ENCODE measurements around the gene PTMS.

PTMS gene

GRCh38 chr12:6750506-6750905 lies 15.7 kb upstream of the PTMS start:
- DNase-seq (ENCODE audit: insufficient read length, low spot score), result no peak
- no peak for FAIRE-seq
- TF ChIP-seq POU2F2 (IDR thresholded peaks at IDR 0.05; ENCODE audit: low read depth, low read length) (no peak), SPI1 (IDR thresholded peaks at IDR 0.05; ENCODE audit: low read depth, low read length) (no peak), POLR2AphosphoS5 (IDR thresholded peaks at IDR 0.05; ENCODE audit: low read depth, low read length) (no peak), POLR2A (IDR thresholded peaks at IDR 0.05; ENCODE audit: low read depth, low read length) (no peak), PAX5 (IDR thresholded peaks at IDR 0.05; ENCODE audit: insufficient read depth, low read length, severe bottlenecking) (no peak), TAF1 (IDR thresholded peaks at IDR 0.05; ENCODE audit: low read depth, low read length) (no peak)

- DNase-seq (ENCODE audit: insufficient read length, low spot score) (no peak), FAIRE-seq (peak; percentile 9)
- TF ChIP-seq PAX5 (IDR thresholded peaks at IDR 0.05; ENCODE audit: insufficient read depth, low read length, severe bottlenecking) (no peak), TAF1 (IDR thresholded peaks at IDR 0.05; ENCODE audit: low read depth, low read length) (no peak), POLR2AphosphoS5 (IDR thresholded peaks at IDR 0.05; ENCODE audit: low read depth, low read length) (no peak), POLR2A (IDR thresholded peaks at IDR 0.05; ENCODE audit: low read depth, low read length) (no peak), SPI1 (IDR thresholded peaks at IDR 0.05; ENCODE audit: low read depth, low read length) (no peak), POU2F2 (IDR thresholded peaks at IDR 0.05; ENCODE audit: low read depth, low read length) (no peak)
Measured at GRCh38 chr12:6751767-6752166, 14.4 kb upstream of the PTMS start.

GRCh38 chr12:6752167-6752920 lies 13.8 kb upstream of the PTMS start:
- TF ChIP-seq SPI1 (IDR thresholded peaks at IDR 0.05; ENCODE audit: low read depth, low read length) (no peak), TAF1 (IDR thresholded peaks at IDR 0.05; ENCODE audit: low read depth, low read length) (no peak), POLR2AphosphoS5 (IDR thresholded peaks at IDR 0.05; ENCODE audit: low read depth, low read length) (no peak), PAX5 (IDR thresholded peaks at IDR 0.05; ENCODE audit: insufficient read depth, low read length, severe bottlenecking) (no peak), POLR2A (IDR thresholded peaks at IDR 0.05; ENCODE audit: low read depth, low read length) (no peak), POU2F2 (IDR thresholded peaks at IDR 0.05; ENCODE audit: low read depth, low read length) (no peak)
- peak; percentile 66 for FAIRE-seq
- no peak for DNase-seq (ENCODE audit: insufficient read length, low spot score)

GRCh38 chr12:6752921-6753771 lies 13.0 kb upstream of the PTMS start, which contains the start of gene MLF2:
Gene MLF2, minus strand, starts transcription at chr12:6753141. Its CDS starts 807 bp downstream, at chr12:6752334.
- DNase-seq (ENCODE audit: insufficient read length, low spot score) (peak; percentile 99), FAIRE-seq (peak; percentile 97)
- TF ChIP-seq POU2F2 (IDR thresholded peaks at IDR 0.05; ENCODE audit: low read depth, low read length), result 0 out of 2 replicates have a peak, but pooled peaks have one; percentile 62
- peak; percentile 40; the same call in 1 of the 2 replicates for TF ChIP-seq TAF1 (IDR thresholded peaks at IDR 0.05; ENCODE audit: low read depth, low read length)
- peak; percentile 72 for TF ChIP-seq POLR2A (IDR thresholded peaks at IDR 0.05; ENCODE audit: low read depth, low read length)
- 0 out of 2 replicates have a peak, but pooled peaks have one; percentile 5 for TF ChIP-seq SPI1 (IDR thresholded peaks at IDR 0.05; ENCODE audit: low read depth, low read length)
- no peak for TF ChIP-seq PAX5 (IDR thresholded peaks at IDR 0.05; ENCODE audit: insufficient read depth, low read length, severe bottlenecking)
- peak; percentile 73; the same call in 1 of the 2 replicates for TF ChIP-seq POLR2AphosphoS5 (IDR thresholded peaks at IDR 0.05; ENCODE audit: low read depth, low read length)

GRCh38 chr12:6753772-6754356 lies 12.3 kb upstream of the PTMS start:
- FAIRE-seq, result no peak
- no peak for TF ChIP-seq SPI1 (IDR thresholded peaks at IDR 0.05; ENCODE audit: low read depth, low read length)
- peak; percentile 6 for TF ChIP-seq PAX5 (IDR thresholded peaks at IDR 0.05; ENCODE audit: insufficient read depth, low read length, severe bottlenecking)
- no peak for DNase-seq (ENCODE audit: insufficient read length, low spot score)

- FAIRE-seq (no peak), DNase-seq (ENCODE audit: insufficient read length, low spot score) (no peak)
- TF ChIP-seq PAX5 (IDR thresholded peaks at IDR 0.05; ENCODE audit: insufficient read depth, low read length, severe bottlenecking) (no peak), POLR2AphosphoS5 (IDR thresholded peaks at IDR 0.05; ENCODE audit: low read depth, low read length) (no peak), POU2F2 (IDR thresholded peaks at IDR 0.05; ENCODE audit: low read depth, low read length) (no peak), TAF1 (IDR thresholded peaks at IDR 0.05; ENCODE audit: low read depth, low read length) (no peak), POLR2A (IDR thresholded peaks at IDR 0.05; ENCODE audit: low read depth, low read length) (no peak), SPI1 (IDR thresholded peaks at IDR 0.05; ENCODE audit: low read depth, low read length) (no peak)
Measured at GRCh38 chr12:6754411-6754810, 11.8 kb upstream of the PTMS start.

- TF ChIP-seq PAX5 (IDR thresholded peaks at IDR 0.05; ENCODE audit: insufficient read depth, low read length, severe bottlenecking) (no peak), TAF1 (IDR thresholded peaks at IDR 0.05; ENCODE audit: low read depth, low read length) (no peak), POU2F2 (IDR thresholded peaks at IDR 0.05; ENCODE audit: low read depth, low read length) (no peak), POLR2AphosphoS5 (IDR thresholded peaks at IDR 0.05; ENCODE audit: low read depth, low read length) (no peak), SPI1 (IDR thresholded peaks at IDR 0.05; ENCODE audit: low read depth, low read length) (no peak), POLR2A (IDR thresholded peaks at IDR 0.05; ENCODE audit: low read depth, low read length) (no peak)
- FAIRE-seq (no peak), DNase-seq (ENCODE audit: insufficient read length, low spot score) (no peak)
Measured at GRCh38 chr12:6757028-6757690, 9.0 kb upstream of the PTMS start.

GRCh38 chr12:6758506-6759095 lies 7.6 kb upstream of the PTMS start:
- TF ChIP-seq POLR2AphosphoS5 (IDR thresholded peaks at IDR 0.05; ENCODE audit: low read depth, low read length) (no peak), SPI1 (IDR thresholded peaks at IDR 0.05; ENCODE audit: low read depth, low read length) (peak; percentile 24; the same call in 1 of the 2 replicates), TAF1 (IDR thresholded peaks at IDR 0.05; ENCODE audit: low read depth, low read length) (no peak)
- DNase-seq (ENCODE audit: insufficient read length, low spot score) (no peak), FAIRE-seq (peak; percentile 70)

All from GM12891 (cell line).